Retina (tissue), 1 donor: ENCODE data around the gene ADD3.

Experiments
- DNase-seq: peaks from one replicate; pipeline ENCODE4 v3.0.0-alpha.2; 2016

The ADD3 gene, protein sequence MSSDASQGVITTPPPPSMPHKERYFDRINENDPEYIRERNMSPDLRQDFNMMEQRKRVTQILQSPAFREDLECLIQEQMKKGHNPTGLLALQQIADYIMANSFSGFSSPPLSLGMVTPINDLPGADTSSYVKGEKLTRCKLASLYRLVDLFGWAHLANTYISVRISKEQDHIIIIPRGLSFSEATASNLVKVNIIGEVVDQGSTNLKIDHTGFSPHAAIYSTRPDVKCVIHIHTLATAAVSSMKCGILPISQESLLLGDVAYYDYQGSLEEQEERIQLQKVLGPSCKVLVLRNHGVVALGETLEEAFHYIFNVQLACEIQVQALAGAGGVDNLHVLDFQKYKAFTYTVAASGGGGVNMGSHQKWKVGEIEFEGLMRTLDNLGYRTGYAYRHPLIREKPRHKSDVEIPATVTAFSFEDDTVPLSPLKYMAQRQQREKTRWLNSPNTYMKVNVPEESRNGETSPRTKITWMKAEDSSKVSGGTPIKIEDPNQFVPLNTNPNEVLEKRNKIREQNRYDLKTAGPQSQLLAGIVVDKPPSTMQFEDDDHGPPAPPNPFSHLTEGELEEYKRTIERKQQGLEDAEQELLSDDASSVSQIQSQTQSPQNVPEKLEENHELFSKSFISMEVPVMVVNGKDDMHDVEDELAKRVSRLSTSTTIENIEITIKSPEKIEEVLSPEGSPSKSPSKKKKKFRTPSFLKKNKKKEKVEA

GRCh38 chr10:110007701-110008517 is at the start of gene ADD3:
Gene ADD3, plus strand, starts transcription at chr10:110007984. Its CDS starts 92,670 bp downstream, at chr10:110100654.
- DNase-seq: peak; percentile 96

GRCh38 chr10:109958059-109958458 is 49.7 kb upstream of the ADD3 start:
- DNase-seq: no peak

- DNase-seq: no peak
These were observed 48.3 kb upstream of the ADD3 start for GRCh38 chr10:109959259-109960145.

DNA sequence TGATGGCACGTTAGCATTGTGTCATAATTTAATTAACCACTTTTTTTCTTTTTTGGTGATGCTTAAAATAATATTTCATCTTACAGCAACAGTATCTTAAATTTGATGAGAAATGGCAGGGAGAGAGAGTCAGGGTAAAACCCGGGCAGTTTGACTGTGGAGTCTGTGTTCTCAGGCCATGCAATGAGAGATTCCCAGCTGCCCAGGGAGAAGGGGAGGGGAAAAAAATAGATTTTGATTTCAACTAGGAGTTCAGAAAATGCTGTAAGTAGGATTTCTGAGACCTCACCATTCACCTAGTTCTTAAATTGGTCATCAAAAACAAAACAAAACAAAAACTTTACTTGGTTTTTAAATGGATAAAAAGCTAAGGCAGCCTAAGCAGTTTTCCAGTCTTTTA is 47.1 kb upstream of the ADD3 start:
- no peak for DNase-seq

DNA sequence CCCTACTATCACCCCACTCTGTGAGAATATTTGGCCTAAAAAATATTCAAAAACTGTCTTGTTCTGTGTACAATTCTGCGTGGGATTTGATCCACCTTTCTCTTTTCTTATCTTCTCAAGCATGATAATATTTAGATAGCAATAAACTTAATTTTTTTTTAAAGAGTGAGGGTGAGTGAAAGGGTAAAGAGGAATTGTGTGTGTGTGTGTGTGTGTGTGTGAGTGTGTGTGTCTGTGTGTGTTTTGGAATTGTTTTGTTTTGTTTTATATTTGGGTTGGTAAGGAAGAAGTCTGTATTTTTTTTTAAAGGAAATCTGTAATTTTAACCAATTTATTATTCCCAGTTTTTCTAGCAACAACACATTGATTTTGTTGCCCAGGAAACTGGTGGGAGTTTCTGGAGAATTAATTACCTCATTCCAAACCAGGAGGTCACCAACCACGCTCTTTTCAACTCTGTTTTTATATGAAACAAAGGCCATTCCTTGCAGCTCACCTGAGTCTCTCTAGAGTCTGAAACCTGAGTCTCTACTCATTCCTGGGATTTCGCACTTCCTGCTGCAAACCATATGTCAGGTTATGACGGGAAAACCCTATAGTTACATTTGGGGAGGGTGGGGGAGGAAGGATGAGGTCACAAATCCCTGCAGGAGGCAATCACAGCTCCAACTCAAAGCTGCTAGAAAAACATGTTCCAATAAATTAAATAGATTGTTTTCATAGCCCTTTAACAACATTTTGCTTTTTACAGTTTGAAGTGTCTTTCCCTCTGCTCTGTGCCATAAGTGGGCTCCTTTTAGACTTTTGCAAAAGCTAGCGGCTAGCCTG is 46.4 kb upstream of the ADD3 start:
- DNase-seq: no peak

DNA sequence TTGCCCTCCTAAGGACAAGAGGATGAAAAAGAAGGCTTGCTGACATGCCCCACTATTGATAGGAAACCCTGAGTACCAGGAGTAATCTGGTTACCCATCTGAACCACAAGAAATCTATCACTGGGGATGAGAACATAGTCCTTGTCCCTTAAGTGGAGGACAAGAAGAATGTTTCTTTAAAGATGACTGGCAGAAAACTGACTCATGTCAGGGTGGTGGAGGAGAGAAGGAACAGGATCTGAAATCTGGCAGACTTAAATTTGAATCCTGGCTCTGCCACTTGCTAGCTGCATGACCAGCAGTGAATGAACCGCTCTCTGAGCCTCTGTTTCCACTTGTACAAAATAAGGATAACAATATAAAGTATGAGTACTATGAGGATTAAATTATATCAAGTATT is 45.5 kb upstream of the ADD3 start:
- no peak for DNase-seq

DNA sequence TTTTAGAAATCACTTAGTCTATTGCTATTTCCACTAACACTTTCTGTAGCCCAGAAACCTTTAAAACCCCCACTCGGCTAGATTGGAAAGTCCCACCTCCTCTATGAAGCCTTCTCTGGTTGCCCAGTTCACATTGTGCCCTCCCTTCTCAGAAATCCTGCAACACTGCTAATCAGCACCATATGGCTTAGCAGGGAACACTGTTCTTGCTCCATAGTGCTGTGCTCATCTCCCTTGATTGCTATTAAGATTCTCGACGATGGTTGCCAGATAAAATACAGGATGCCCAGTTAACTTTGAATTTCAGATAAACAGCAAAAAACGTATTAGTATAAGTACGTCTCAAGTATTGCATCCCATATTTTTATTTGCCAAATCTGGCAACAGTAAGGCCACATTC is 44.3 kb upstream of the ADD3 start:
- DNase-seq: no peak

GRCh38 chr10:109964318-109964717 is 43.5 kb upstream of the ADD3 start:
- DNase-seq: no peak

- DNase-seq: peak; percentile 40
These were observed 40.6 kb upstream of the ADD3 start for GRCh38 chr10:109966961-109967738.

DNA sequence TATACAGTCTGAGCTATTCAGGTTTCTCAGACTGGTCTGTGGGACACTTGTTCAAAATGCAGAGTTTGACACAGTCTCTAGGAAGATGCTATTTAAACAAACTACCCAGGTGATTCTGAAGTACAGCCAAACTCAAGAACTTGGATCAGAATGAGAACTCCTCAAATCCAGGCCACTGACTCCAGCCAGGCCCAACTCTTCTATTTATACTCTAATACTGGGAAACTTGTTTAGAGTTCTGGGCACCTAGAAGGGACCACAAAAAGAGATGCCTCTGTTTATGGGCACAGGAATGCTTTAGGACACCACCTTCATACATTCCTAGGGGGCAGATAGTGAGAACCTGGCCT is 40.1 kb upstream of the ADD3 start:
- no peak for DNase-seq

- no peak for DNase-seq
These were observed 38.6 kb upstream of the ADD3 start for GRCh38 chr10:109968953-109969759.

GRCh38 chr10:109969760-109970346 is 37.9 kb upstream of the ADD3 start:
- DNase-seq: no peak

- no peak for DNase-seq
These were observed 36.1 kb upstream of the ADD3 start for GRCh38 chr10:109971634-109972033.

DNA sequence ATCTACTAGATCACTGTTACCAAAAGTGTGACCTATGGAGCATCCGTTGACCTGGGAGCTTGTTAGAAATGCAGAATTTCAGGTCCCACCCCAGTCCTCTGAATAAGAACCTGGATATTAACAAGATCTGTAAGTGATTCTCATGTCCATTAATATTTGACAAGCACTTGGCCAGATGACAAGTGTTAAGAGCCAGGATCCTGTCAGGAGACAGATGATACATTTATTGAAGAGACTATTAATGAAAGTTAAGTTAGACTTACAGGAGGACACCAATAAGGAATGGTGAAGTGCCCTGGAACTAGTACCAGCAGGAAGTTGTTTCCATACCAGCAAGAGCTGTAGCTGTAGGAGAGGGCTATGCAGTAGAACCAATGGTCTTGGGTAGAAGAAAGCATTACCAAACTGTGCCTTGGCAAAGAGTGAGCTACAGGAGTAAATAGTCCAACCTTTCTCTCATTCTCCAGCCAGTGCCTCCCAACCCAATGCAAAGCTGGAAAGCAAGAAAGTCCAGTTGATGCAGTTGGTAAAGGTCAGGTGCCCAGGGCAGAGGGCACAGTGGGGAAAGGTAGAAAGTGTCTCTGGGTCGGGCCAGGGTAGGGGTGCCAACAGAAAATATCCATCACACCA is 35.3 kb upstream of the ADD3 start:
- DNase-seq: no peak

DNA sequence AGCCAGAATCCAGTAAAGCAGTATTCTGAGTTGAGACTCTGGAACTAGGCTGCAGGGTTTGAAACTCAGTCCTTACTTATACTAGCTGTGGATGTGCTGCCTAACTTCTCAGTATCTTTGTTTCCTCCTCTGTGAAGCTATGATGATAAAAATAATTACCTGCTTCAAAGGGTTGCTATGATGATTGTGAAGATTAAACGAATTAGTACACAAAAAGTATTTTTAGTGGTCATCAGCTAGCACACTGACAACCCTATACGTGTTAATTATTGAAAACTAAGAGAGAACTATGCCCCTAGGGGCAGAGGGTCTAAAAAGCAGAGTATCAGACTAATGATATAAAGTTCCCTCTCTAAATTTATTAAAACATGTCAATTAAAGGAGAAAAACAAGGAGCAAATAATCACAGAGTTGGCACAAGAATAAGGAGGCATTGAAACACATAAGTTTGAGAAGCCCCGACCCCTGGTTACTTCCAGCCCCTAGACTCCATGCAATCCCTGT is 34.4 kb upstream of the ADD3 start:
- DNase-seq: no peak

GRCh38 chr10:109974504-109975191 is 33.1 kb upstream of the ADD3 start:
- peak; percentile 23 for DNase-seq

DNA sequence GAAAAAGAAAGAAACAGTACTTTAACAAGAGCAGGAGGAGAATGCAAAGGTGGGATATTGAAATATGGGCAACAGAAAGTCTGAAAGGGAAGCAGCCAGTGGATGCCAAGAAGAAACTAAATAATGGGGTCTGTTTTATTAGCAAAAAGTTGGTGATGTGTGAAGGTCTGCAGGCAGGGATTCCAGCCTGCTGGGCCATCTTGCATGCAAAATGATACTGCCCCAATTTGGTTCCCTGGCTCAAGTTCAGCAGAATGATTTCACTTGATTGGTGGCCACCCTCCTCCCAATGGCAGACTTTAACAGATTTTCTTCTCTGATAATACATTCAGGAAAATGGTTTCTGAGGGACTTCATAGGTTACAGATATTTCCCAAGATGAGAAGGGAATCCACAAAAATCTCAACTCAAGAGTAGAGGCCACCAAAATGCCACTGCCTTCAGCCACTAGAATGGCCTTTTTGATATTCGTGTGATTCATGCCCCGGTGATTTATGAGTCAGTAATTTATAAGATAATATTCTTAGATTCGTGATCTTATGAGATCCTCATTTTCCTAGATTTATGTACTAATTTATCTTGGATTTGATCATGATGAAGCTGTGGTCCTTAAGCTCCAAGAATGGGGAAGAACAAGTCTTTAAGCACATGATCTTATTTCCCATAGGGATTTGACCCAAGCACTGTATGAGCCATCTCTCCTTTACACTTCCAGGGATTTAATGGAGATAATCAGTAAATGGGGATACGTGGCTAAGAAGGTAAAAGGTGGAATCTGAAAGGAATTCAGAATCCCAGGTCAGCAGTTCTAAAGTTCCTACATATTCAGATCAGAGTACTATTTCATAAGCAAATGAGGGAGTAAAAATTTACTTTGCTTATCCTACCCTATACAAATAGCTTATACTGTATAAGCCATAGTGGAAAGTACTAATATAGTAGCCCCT is 32.3 kb upstream of the ADD3 start:
- no peak for DNase-seq
